H9 (cell line): ENCODE measurements around the gene DDRGK1. TPM values are rescaled to one million over a fixed set of nuclear protein-coding genes. Genes with fewer than 3 reads are reported as not detected.

Source experiments
- DNase-seq: peaks from one replicate; pipeline ENCODE4 v3.0.0-alpha.2; 2017
- H2AFZ ChIP-seq: one replicate; pipeline ENCODE4 v1.6.1; 2013; ENCODE audit warnings: mild to moderate bottlenecking, low read length, control low read depth, moderate library complexity
- H2AK5ac ChIP-seq: 2 replicates; pipeline ENCODE4 v1.6.1; 2013; ENCODE audit warnings: low read length, control low read depth, mixed read lengths; ENCODE audit not compliant: insufficient read length
- H2BK120ac ChIP-seq: one replicate; pipeline ENCODE4 v1.6.1; 2013; ENCODE audit warnings: low read depth, mild to moderate bottlenecking, low read length, control low read depth, inconsistent platforms; ENCODE audit not compliant: poor library complexity, severe bottlenecking
- H2BK12ac ChIP-seq: 2 replicates; pipeline ENCODE4 v1.6.1; 2013; ENCODE audit warnings: low read length, control low read depth, mixed read lengths, low read depth; ENCODE audit not compliant: insufficient read length
- H2BK15ac ChIP-seq: 2 replicates; pipeline ENCODE4 v1.6.1; 2013; ENCODE audit warnings: low read depth, low read length, control low read depth
- H2BK20ac ChIP-seq: one replicate; pipeline ENCODE4 v1.6.1; 2013; ENCODE audit warnings: low read depth, mild to moderate bottlenecking, low read length, control low read depth, inconsistent platforms; ENCODE audit not compliant: poor library complexity, severe bottlenecking
- H2BK5ac ChIP-seq: 2 replicates; pipeline ENCODE4 v1.6.1; 2013; ENCODE audit warnings: low read length, control low read depth, mixed read lengths; ENCODE audit not compliant: insufficient read length
- H3K14ac ChIP-seq: 2 replicates; pipeline ENCODE4 v1.6.1; 2013; ENCODE audit warnings: low read length, control low read depth; ENCODE audit not compliant: insufficient read depth
- H3K18ac ChIP-seq: 2 replicates; pipeline ENCODE4 v1.6.1; 2013; ENCODE audit warnings: low read depth, mild to moderate bottlenecking, mixed read lengths, low read length, control low read depth; ENCODE audit not compliant: insufficient read length
- H3K23ac ChIP-seq: 2 replicates; pipeline ENCODE4 v1.6.1; 2013; ENCODE audit warnings: low read length, control low read depth, mixed read lengths, low read depth; ENCODE audit not compliant: insufficient read length
- H3K23me2 ChIP-seq: 2 replicates; pipeline ENCODE4 v1.6.1; 2013; ENCODE audit warnings: low read depth, mild to moderate bottlenecking, mixed read lengths, low read length, control low read depth; ENCODE audit not compliant: insufficient read length, poor library complexity, severe bottlenecking
- H3K27ac ChIP-seq: 2 replicates; pipeline ENCODE4 v1.5.1; 2013; ENCODE audit warnings: low read length, control low read depth, mixed read lengths, low read depth; ENCODE audit not compliant: insufficient read length
- H3K27me3 ChIP-seq: 2 replicates; pipeline ENCODE4 v1.6.1; 2013; ENCODE audit warnings: low read length, control low read depth, inconsistent platforms; ENCODE audit not compliant: insufficient read depth
- H3K4ac ChIP-seq: 2 replicates; pipeline ENCODE4 v1.6.1; 2013; ENCODE audit warnings: low read depth, mild to moderate bottlenecking, control low read depth, inconsistent platforms, low read length, moderate library complexity
- H3K4me1 ChIP-seq: 2 replicates; pipeline ENCODE4 v1.6.1; 2013; ENCODE audit warnings: low read length, control low read depth, inconsistent platforms; ENCODE audit not compliant: insufficient read depth
- H3K4me2 ChIP-seq: 2 replicates; pipeline ENCODE4 v1.6.1; 2013; ENCODE audit warnings: low read length, control low read depth, mixed read lengths; ENCODE audit not compliant: insufficient read length, insufficient read depth
- H3K56ac ChIP-seq: 2 replicates; pipeline ENCODE4 v1.6.1; 2013; ENCODE audit warnings: low read depth, mild to moderate bottlenecking, mixed read lengths, low read length, control low read depth; ENCODE audit not compliant: insufficient read length
- H3K79me1 ChIP-seq: 2 replicates; pipeline ENCODE4 v1.6.1; 2013; ENCODE audit warnings: low read depth, mild to moderate bottlenecking, moderate library complexity, low read length, control low read depth, inconsistent platforms; ENCODE audit not compliant: insufficient read depth, poor library complexity, severe bottlenecking
- H3K79me2 ChIP-seq: 2 replicates; pipeline ENCODE4 v1.6.1; 2013; ENCODE audit warnings: low read length, control low read depth, inconsistent platforms; ENCODE audit not compliant: insufficient read depth
- H3K9ac ChIP-seq: 2 replicates; pipeline ENCODE4 v1.6.1; 2013; ENCODE audit warnings: low read length, control low read depth, mixed read lengths; ENCODE audit not compliant: insufficient read length; ENCODE audit errors: extremely low read depth
- H3K9me3 ChIP-seq: one replicate; pipeline ENCODE4 v1.6.1; 2013; ENCODE audit warnings: low read depth, low read length, inconsistent platforms; ENCODE audit not compliant: control insufficient read depth
- H3T11ph ChIP-seq: one replicate; pipeline ENCODE4 v1.6.1; 2013; ENCODE audit warnings: mild to moderate bottlenecking, low read length, control low read depth, inconsistent platforms
- H4K20me1 ChIP-seq: one replicate; pipeline ENCODE4 v1.6.1; 2013; ENCODE audit not compliant: control insufficient read depth, insufficient read length, insufficient read depth
- H4K5ac ChIP-seq: 2 replicates; pipeline ENCODE4 v1.6.1; 2013; ENCODE audit warnings: low read depth, mild to moderate bottlenecking, mixed read lengths, low read length, control low read depth; ENCODE audit not compliant: insufficient read length
- H4K8ac ChIP-seq: replicated peaks from 2 replicates; pipeline ENCODE4 v1.6.1; 2013; ENCODE audit warnings: low read length, control low read depth, mixed read lengths, low read depth; ENCODE audit not compliant: insufficient read length
- H4K91ac ChIP-seq: 2 replicates; pipeline ENCODE4 v1.6.1; 2013; ENCODE audit warnings: low read depth, mild to moderate bottlenecking, moderate library complexity, mixed read lengths, low read length, control low read depth; ENCODE audit not compliant: insufficient read length
- H3K27ac Mint-ChIP-seq, 3 experiments: 2 replicates in 2 of 3; 3 replicates in 1 of 3; pipeline ENCODE4 v1.8.0; 2020 to 2021; ENCODE audit warnings: mixed read lengths in 3 of 3, mild to moderate bottlenecking in 1 of 3, moderate library complexity in 1 of 3
- H3K27me3 Mint-ChIP-seq: 2 replicates; pipeline ENCODE4 v1.8.0; 2021; ENCODE audit warnings: low read depth, mild to moderate bottlenecking, moderate library complexity, mixed read lengths
- H3K36me3 Mint-ChIP-seq, 3 experiments: 2 replicates in 2 of 3; 3 replicates in 1 of 3; pipeline ENCODE4 v1.8.0; 2020 to 2021; ENCODE audit warnings: low read depth in 3 of 3, mixed read lengths in 3 of 3; ENCODE audit not compliant: insufficient read depth in 1 of 3
- H3K4me1 Mint-ChIP-seq, 2 experiments: 2 replicates each; pipeline ENCODE4 v1.8.0; 2020; ENCODE audit warnings: mixed read lengths in 2 of 2
- H3K4me3 Mint-ChIP-seq, 2 experiments: 2 replicates in 1 of 2; 3 replicates in 1 of 2; pipeline ENCODE4 v1.8.0; 2020 to 2021; ENCODE audit warnings: mild to moderate bottlenecking in 2 of 2, mixed read lengths in 2 of 2, moderate library complexity in 1 of 2
- H3K9me3 Mint-ChIP-seq, 2 experiments: 2 replicates in 1 of 2; 3 replicates in 1 of 2; pipeline ENCODE4 v1.8.0; 2020; ENCODE audit warnings: mild to moderate bottlenecking in 2 of 2, mixed read lengths in 2 of 2, moderate library complexity in 1 of 2
- WGBS: extraction: QIAGEN DNeasy Blood & Tissue Kit; methylation state at CpG from one replicate; pipeline ENCODE4 v1.1.7; 2013; ENCODE audit warnings: missing lambda C conversion rate, low lambda C conversion rate, mixed read lengths; ENCODE audit not compliant: insufficient read length; ENCODE audit errors: extremely low coverage; 5-methylcytosine and 5-hydroxymethylcytosine counted together
- total RNA-seq: library from RNA; stranded (reverse); gene quantifications from 2 replicates; pipeline ENCODE4 v1.2.1, GENCODE V29; 2021
- TF ChIP-seq, protein P1 (sequence below): fragments of 200-600 bp; sonication (generic); conservative IDR thresholded peaks from 3 replicates; pipeline ENCODE4 v1.8.0; 2021; ENCODE audit warnings: antibody characterized with exemption, mild to moderate bottlenecking

Gene DDRGK1
- total RNA-seq, 1 experiment from 2014 or later = 58.1 TPM

DNA sequence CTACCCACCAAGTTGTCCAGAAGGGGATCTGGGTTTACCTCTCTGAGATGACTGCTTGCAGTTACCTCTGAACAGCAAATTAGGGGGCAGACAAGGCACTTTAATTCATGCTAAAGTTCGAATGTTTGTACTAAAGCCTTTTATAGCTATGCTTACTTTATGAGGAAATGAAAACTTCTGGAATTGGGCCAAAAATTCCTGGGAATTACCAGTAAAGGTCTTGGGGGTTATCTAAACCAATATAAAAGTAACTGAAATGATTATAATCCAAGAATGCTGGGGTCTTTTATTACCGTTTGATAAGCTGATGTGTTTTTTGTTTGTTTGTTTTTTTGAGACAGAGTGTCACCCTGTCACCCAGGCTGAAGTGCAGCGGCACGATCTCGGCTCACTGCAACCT lies 23.2 kb downstream of the DDRGK1 start:
- peaks cover 3 to 4% of the 10 kb centered on the region in 2 experiments for H3K4me1 Mint-ChIP-seq
- Histone ChIP-seq H3K4ac (no peak overlapping the region), H2BK12ac (no peak overlapping the region), H3T11ph (no peak overlapping the region), H3K23ac (no peak overlapping the region), H4K8ac (no peak overlapping the region), H2AFZ (no peak overlapping the region), H3K27me3 (no peaks in the 10 kb centered on the region), H3K79me1 (no peaks in the 10 kb centered on the region), H3K23me2 (no peaks in the 10 kb centered on the region), H3K4me1 (no peaks in the 10 kb centered on the region), H3K18ac (no peak overlapping the region), H3K79me2 (no peaks in the 10 kb centered on the region), H3K14ac (no peak overlapping the region), H4K5ac (no peak overlapping the region), H2BK120ac (no peak overlapping the region), H2AK5ac (no peak overlapping the region), H2BK15ac (no peak overlapping the region), H2BK5ac (no peak overlapping the region), H3K27ac (no peak overlapping the region), H4K20me1 (no peaks in the 10 kb centered on the region), H2BK20ac (no peak overlapping the region), H3K56ac (no peak overlapping the region), H4K91ac (no peak overlapping the region), H3K4me2 (no peak overlapping the region), H3K9me3 (no peaks in the 10 kb centered on the region), H3K9ac (no peak overlapping the region)
- WGBS = no CpG with 5 or more reads among the region's 5 CpGs
- H3K27ac Mint-ChIP-seq = no peak overlapping the region; a peak in 1 of 7 replicates
- H3K27me3 Mint-ChIP-seq = no peaks in the 10 kb centered on the region
- no peak overlapping the region for H3K4me3 Mint-ChIP-seq
- no peaks in the 10 kb centered on the region for H3K36me3 Mint-ChIP-seq
- DNase-seq = no peak
- H3K9me3 Mint-ChIP-seq = no peaks in the 10 kb centered on the region
- TF ChIP-seq, protein P1, sequence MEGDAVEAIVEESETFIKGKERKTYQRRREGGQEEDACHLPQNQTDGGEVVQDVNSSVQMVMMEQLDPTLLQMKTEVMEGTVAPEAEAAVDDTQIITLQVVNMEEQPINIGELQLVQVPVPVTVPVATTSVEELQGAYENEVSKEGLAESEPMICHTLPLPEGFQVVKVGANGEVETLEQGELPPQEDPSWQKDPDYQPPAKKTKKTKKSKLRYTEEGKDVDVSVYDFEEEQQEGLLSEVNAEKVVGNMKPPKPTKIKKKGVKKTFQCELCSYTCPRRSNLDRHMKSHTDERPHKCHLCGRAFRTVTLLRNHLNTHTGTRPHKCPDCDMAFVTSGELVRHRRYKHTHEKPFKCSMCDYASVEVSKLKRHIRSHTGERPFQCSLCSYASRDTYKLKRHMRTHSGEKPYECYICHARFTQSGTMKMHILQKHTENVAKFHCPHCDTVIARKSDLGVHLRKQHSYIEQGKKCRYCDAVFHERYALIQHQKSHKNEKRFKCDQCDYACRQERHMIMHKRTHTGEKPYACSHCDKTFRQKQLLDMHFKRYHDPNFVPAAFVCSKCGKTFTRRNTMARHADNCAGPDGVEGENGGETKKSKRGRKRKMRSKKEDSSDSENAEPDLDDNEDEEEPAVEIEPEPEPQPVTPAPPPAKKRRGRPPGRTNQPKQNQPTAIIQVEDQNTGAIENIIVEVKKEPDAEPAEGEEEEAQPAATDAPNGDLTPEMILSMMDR = no peak
